ENCODE measurements around the gene ZDHHC14.

The ZDHHC14 gene

GRCh38 chr6:157644043-157644810 is 263.2 kb downstream of the ZDHHC14 start:
- peak; percentile 43 for TF ChIP-seq CTCF (IDR thresholded peaks at IDR 0.05)

GRCh38 chr6:157645201-157645795 is 264.3 kb downstream of the ZDHHC14 start:
- TF ChIP-seq CTCF (IDR thresholded peaks at IDR 0.05), result no peak

- TF ChIP-seq CTCF (IDR thresholded peaks at IDR 0.05), result no peak
Measured at GRCh38 chr6:157646012-157646411, 265.0 kb downstream of the ZDHHC14 start.

GRCh38 chr6:157647261-157647915 is 266.4 kb downstream of the ZDHHC14 start:
- no peak for TF ChIP-seq CTCF (IDR thresholded peaks at IDR 0.05)

- TF ChIP-seq CTCF (IDR thresholded peaks at IDR 0.05), result no peak
Measured at GRCh38 chr6:157648561-157648960, 267.6 kb downstream of the ZDHHC14 start.

GRCh38 chr6:157649311-157650260 is 268.6 kb downstream of the ZDHHC14 start:
- TF ChIP-seq CTCF (IDR thresholded peaks at IDR 0.05), result no peak

GRCh38 chr6:157650261-157650640 is 269.3 kb downstream of the ZDHHC14 start:
- no peak for TF ChIP-seq CTCF (IDR thresholded peaks at IDR 0.05)

All from LNCAP (cell line).